Suprapubic skin (tissue), 4 donors: ENCODE data around the gene MYCBP2. TPM values are rescaled to one million over a fixed set of nuclear protein-coding genes. Genes with fewer than 3 reads are reported as not detected.

Experiments used
- DNase-seq, 2 donors: peaks; one replicate each; pipeline ENCODE4 v3.0.0-alpha.2; 2019; ENCODE audit warnings: low spot score in 2 of 2
- H3K27ac ChIP-seq: fragments of 200-600 bp; sonication (generic); one replicate; pipeline ENCODE4 v1.5.1; 2019
- H3K27me3 ChIP-seq: fragments of 200-600 bp; sonication (generic); one replicate; pipeline ENCODE4 v1.5.1; 2019
- H3K36me3 ChIP-seq: fragments of 200-600 bp; sonication (generic); one replicate; pipeline ENCODE4 v1.5.1; 2019
- H3K4me1 ChIP-seq: fragments of 200-600 bp; sonication (generic); one replicate; pipeline ENCODE4 v1.5.1; 2019
- H3K4me3 ChIP-seq: fragments of 200-600 bp; sonication (generic); one replicate; pipeline ENCODE4 v1.5.1; 2019; ENCODE audit warnings: mild to moderate bottlenecking
- H3K9me3 ChIP-seq: fragments of 200-600 bp; sonication (generic); one replicate; pipeline ENCODE4 v1.5.1; 2019
- EP300 ChIP-seq: sonication (generic); formaldehyde crosslinking; IDR thresholded peaks from one replicate; pipeline ENCODE4 v1.6.1; 2017; ENCODE audit warnings: antibody characterized with exemption
- POLR2A ChIP-seq, 2 donors: fragments of 450-650 bp; IDR thresholded peaks; one replicate each; pipeline ENCODE4 v1.6.1; 2017; ENCODE audit warnings: antibody characterized with exemption in 2 of 2, mild to moderate bottlenecking in 2 of 2, moderate library complexity in 2 of 2
- POLR2AphosphoS5 ChIP-seq, 3 donors: sonication (generic); formaldehyde crosslinking; IDR thresholded peaks; one replicate each; pipeline ENCODE4 v1.6.1; 2017; ENCODE audit warnings: antibody characterized with exemption in 3 of 3
- WGBS: methylation state at CpG from one replicate; pipeline ENCODE4 v1.1.5; 2018; 5-methylcytosine and 5-hydroxymethylcytosine counted together
- total RNA-seq, 4 donors: library from RNA; depleted of rRNA; stranded (reverse); fragments of >200 nt; gene quantifications; one replicate each; pipeline ENCODE4 v1.1.0, GENCODE V29; 2016
- TF ChIP-seq, protein P1 (sequence below), 2 donors: fragments of 200-600 bp in 1 of 2; fragments of 450-650 bp in 1 of 2; sonication (generic) in 1 of 2; IDR thresholded peaks; one replicate each; pipeline ENCODE4 v1.5.1; 2016 to 2019; ENCODE audit warnings: antibody characterized with exemption in 2 of 2, mild to moderate bottlenecking in 1 of 2, moderate library complexity in 1 of 2

Gene MYCBP2
- total RNA-seq, 4 donors from 2014 or later = 182 to 245 (median 207) TPM

DNA sequence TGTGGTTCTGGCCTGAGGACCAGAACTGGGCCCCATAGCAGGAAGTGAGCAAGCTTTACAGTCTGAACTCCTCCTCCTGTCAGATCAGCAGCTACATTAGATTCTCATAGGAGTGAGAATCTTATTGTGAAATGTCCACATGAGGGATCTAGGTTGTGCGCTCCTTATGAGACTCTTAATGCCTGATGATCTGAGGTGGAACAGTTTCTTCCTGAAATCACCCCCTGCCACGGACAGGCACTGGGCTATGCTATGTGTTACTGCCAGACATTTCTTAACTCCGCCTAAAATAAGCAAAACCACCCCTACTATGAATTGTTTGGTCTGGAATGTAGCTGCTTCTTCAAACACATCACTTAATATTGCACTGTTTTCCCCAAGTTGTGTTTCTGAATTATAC lies 304.6 kb downstream of the MYCBP2 start:
- peak overlapping the region; percentile 96 for H3K4me3 ChIP-seq
- H3K4me1 ChIP-seq = peaks cover 67% of the 10 kb centered on the region
- TF ChIP-seq POLR2AphosphoS5 (IDR thresholded peaks at IDR 0.05) (no peak), EP300 (no peak), POLR2A (IDR thresholded peaks at IDR 0.05) (no peak)
- TF ChIP-seq, protein P1, sequence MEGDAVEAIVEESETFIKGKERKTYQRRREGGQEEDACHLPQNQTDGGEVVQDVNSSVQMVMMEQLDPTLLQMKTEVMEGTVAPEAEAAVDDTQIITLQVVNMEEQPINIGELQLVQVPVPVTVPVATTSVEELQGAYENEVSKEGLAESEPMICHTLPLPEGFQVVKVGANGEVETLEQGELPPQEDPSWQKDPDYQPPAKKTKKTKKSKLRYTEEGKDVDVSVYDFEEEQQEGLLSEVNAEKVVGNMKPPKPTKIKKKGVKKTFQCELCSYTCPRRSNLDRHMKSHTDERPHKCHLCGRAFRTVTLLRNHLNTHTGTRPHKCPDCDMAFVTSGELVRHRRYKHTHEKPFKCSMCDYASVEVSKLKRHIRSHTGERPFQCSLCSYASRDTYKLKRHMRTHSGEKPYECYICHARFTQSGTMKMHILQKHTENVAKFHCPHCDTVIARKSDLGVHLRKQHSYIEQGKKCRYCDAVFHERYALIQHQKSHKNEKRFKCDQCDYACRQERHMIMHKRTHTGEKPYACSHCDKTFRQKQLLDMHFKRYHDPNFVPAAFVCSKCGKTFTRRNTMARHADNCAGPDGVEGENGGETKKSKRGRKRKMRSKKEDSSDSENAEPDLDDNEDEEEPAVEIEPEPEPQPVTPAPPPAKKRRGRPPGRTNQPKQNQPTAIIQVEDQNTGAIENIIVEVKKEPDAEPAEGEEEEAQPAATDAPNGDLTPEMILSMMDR (IDR thresholded peaks at IDR 0.05) = no peak
- no peaks in the 10 kb centered on the region for H3K27me3 ChIP-seq
- WGBS = 41% methylated on average over 3 of the region's 3 CpGs
- no peak overlapping the region for H3K27ac ChIP-seq
- H3K9me3 ChIP-seq = no peaks in the 10 kb centered on the region
- DNase-seq = no peak
- peaks cover 5% of the 10 kb centered on the region for H3K36me3 ChIP-seq

DNA sequence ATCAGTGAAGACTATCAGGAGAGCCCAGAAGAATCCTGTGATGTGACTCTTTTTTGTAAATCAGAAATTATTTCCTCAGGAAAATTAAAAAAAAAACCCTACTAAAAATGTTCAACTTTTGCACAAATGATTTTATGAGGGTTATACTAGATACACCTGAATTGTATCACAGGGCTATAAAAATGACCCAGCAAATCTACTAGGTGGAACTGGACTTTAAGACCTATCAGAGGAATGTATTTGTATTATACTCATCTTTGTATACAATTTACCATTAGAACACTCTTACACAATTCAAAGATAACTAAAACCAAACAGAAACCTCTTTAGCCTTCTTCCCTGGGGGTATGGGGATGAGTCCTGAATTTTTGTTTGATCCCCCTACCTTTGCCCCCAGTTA lies 307.1 kb downstream of the MYCBP2 start:
- peaks cover 26% of the 10 kb centered on the region for H3K36me3 ChIP-seq
- no peak for DNase-seq
- TF ChIP-seq, protein P1 (IDR thresholded peaks at IDR 0.05) = no peak
- no peak for TF ChIP-seq POLR2AphosphoS5 (IDR thresholded peaks at IDR 0.05)
- no peak for TF ChIP-seq EP300
- no peak for TF ChIP-seq POLR2A (IDR thresholded peaks at IDR 0.05)
- H3K27ac ChIP-seq = no peak overlapping the region
- peaks cover 82% of the 10 kb centered on the region for H3K4me1 ChIP-seq
- H3K4me3 ChIP-seq = no peak overlapping the region
- no peaks in the 10 kb centered on the region for H3K9me3 ChIP-seq
- no peaks in the 10 kb centered on the region for H3K27me3 ChIP-seq

DNA sequence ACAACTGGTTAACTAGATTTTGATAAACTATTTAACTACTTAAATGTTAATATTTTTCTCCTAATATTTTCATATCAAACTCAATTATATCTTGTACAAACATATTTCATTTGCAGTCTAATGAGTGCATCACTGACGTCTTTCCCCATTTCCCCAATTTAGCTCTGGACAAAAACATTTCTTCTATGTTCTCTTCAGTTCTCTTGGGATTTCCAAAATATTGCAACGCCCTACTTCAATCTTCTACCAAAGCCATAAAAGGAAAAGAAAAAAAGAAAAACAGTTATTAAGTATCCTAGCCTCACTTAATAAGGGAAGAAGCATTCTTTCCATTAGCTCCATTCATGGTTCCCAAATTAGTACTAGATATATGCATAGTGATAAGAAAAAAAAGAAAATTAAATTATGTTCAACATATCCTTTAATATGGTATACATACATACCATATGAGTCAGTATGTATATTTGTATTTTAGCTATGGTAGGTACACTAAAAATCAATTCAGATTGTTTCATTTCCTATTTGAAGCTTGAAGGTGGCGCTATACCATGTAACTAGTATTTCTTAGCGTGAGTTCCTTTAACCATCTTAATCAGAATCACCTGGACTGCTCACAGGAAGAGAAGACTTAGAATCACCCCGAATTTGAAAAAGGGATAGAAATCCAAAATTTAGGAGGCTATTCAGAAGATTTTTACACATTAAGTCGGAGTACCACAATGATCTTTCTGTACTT lies 309.8 kb downstream of the MYCBP2 start:
- Histone ChIP-seq H3K4me1 (peaks cover 57% of the 10 kb centered on the region), H3K4me3 (no peak overlapping the region), H3K27me3 (no peaks in the 10 kb centered on the region), H3K36me3 (peaks cover 53% of the 10 kb centered on the region), H3K27ac (peak overlapping the region; percentile 73), H3K9me3 (no peaks in the 10 kb centered on the region)
- 80% methylated on average over 6 of the region's 6 CpGs for WGBS
- DNase-seq = no peak
- TF ChIP-seq EP300 (no peak), POLR2A (IDR thresholded peaks at IDR 0.05) (no peak), POLR2AphosphoS5 (IDR thresholded peaks at IDR 0.05) (no peak)
- TF ChIP-seq, protein P1 (IDR thresholded peaks at IDR 0.05) = no peak

DNA sequence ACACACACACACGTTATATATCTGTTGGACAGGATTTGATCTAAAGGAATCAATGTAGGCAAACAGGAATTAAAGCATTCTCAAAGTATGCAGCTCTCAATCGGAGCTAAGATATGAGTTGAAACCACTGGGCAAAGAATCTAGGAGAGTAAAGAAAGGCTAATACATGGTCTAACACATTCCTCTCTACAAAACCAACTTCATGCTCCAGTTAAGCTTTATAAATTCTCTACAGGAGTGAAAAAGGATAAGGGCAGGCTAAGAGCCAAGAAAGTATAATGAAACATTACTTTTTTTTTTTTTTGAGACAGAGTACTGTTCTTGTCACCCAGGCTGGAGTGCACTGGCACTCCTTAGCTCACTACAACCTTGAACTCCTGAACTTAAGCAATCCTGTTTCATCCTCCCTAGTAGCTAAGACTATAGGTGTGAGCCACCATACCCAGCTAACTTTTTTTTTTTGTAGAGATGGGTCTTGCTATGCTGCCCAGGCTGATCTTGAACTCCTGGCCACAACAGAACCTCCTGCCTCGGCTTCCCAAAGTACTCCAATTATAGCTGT lies 310.6 kb downstream of the MYCBP2 start:
- TF ChIP-seq POLR2AphosphoS5 (IDR thresholded peaks at IDR 0.05) (no peak), EP300 (no peak), POLR2A (IDR thresholded peaks at IDR 0.05) (no peak)
- TF ChIP-seq, protein P1 (IDR thresholded peaks at IDR 0.05) = no peak
- Histone ChIP-seq H3K27ac (peak overlapping the region; percentile 73), H3K27me3 (no peaks in the 10 kb centered on the region), H3K4me1 (peaks cover 50% of the 10 kb centered on the region), H3K4me3 (no peak overlapping the region), H3K36me3 (peaks cover 59% of the 10 kb centered on the region), H3K9me3 (no peaks in the 10 kb centered on the region)
- DNase-seq = no peak
- 88% methylated on average over 3 of the region's 3 CpGs for WGBS

DNA sequence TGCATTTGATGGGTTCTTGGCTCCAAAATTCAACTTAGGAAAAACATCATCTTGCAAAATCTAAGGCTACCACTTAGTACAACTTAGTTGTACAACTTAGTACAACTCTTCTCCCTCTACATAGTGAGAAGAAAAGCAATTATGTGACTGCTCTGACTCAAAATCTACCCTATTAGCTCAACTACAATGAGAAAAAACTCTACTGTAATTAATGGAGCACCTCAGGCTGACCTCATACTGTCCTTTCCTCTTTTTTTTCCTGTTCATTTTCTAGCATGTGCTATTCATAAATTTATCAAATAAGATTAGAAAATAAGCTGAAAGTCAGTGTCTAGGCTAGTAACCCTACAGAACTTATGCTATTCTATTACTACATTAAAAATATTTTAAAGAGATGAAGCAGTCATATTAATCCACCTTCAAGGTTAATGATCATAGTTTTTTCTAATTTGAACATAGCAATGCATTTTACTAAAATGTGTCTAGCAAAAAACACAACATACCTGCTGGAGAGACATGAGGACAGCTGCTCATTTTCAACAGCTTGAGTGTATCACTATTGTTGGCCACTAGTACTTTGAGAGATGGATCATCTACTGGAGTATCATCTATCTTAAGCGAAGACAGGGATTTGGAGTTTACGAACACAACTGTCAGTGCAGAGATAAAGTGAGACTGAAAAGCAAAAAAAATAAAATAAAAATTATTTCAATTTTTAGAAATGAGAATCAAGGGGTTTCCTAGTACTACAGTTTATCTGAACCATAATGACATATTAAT lies 311.8 kb downstream of the MYCBP2 start:
- peaks cover 39% of the 10 kb centered on the region for H3K4me1 ChIP-seq

More for the DNA sequence above, 311.8 kb downstream of the MYCBP2 start:
- 96% methylated on average over 2 of the region's 2 CpGs for WGBS
- H3K27ac ChIP-seq = no peak overlapping the region
- no peaks in the 10 kb centered on the region for H3K27me3 ChIP-seq
- H3K36me3 ChIP-seq = peaks cover 71% of the 10 kb centered on the region
- no peaks in the 10 kb centered on the region for H3K9me3 ChIP-seq
- H3K4me3 ChIP-seq = no peak overlapping the region
- DNase-seq = no peak
- TF ChIP-seq POLR2A (IDR thresholded peaks at IDR 0.05) = no peak
- no peak for TF ChIP-seq EP300
- no peak for TF ChIP-seq POLR2AphosphoS5 (IDR thresholded peaks at IDR 0.05)
